ENCODE measurements around the gene ADO. TPM values are rescaled to one million over a fixed set of nuclear protein-coding genes. Genes with fewer than 3 reads are reported as not detected.
"Not testable (repeated sequence)": the region's sequence is repeated elsewhere in the genome, so short reads cannot be mapped to it uniquely, and the experiment has no call there.

ADO gene
- total and polyA plus RNA-seq, 10 donors, result 9.0 to 21.2 (median 18.2) TPM

DNA sequence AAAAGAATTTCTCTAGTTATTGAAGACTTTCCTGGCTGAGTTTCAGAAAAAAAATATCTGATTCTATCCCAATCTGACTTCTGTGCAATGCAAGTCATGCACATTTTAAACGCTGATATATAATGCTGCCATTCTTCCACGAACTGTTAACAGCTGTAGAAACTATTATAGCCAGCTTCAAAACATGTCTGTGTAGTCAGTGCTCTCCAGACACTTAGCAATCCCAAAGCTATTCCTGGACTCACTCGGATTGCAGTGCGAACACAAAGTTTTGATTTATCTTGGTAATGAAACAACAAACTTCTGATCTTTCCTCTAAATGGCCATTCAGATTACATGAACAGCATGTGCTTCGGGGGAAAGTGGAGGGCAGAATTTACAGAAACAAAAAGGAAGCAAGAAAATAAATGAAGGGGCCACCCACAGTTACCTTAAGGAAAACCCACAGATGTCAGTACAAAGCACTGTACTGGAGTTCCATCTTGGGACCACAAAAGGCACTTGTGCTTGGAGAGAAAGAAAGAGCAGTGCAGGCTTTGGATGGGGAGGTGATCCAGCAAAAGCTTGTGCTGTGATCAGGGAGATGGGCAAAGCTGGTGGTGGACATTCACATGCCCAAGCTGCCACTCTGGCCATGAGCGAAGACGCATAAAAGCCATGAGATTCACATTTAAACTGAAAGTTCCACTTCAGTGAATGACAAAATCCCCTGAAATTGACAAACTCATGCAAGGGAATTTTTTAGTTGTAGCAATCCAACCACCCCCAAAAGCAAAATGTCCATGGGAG is 32.1 kb upstream of the ADO start:
- Histone ChIP-seq H3K36me3 (no peaks in the 10 kb centered on the region), H3K9me3 (no peaks in the 10 kb centered on the region)
- 63 to 89% (median 70%) methylated on average over 7 of the region's 7 CpGs for WGBS, 5 donors

GRCh38 chr10:62778125-62778524 is 26.4 kb upstream of the ADO start:
- no peak for TF ChIP-seq POLR2A (IDR thresholded peaks at IDR 0.05)
- TF ChIP-seq, protein P1, sequence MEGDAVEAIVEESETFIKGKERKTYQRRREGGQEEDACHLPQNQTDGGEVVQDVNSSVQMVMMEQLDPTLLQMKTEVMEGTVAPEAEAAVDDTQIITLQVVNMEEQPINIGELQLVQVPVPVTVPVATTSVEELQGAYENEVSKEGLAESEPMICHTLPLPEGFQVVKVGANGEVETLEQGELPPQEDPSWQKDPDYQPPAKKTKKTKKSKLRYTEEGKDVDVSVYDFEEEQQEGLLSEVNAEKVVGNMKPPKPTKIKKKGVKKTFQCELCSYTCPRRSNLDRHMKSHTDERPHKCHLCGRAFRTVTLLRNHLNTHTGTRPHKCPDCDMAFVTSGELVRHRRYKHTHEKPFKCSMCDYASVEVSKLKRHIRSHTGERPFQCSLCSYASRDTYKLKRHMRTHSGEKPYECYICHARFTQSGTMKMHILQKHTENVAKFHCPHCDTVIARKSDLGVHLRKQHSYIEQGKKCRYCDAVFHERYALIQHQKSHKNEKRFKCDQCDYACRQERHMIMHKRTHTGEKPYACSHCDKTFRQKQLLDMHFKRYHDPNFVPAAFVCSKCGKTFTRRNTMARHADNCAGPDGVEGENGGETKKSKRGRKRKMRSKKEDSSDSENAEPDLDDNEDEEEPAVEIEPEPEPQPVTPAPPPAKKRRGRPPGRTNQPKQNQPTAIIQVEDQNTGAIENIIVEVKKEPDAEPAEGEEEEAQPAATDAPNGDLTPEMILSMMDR (IDR thresholded peaks at IDR 0.05 in 8 of 11, conservative IDR thresholded peaks at IDR 0.05 in 3 of 11), result no peak
- TF ChIP-seq POLR2AphosphoS5 (IDR thresholded peaks at IDR 0.05), result no peak
- WGBS, 5 donors, result 93 to 95% (median 93%) methylated on average over 2 of the region's 2 CpGs
- intact Hi-C loops (cut with DNase I; ENCODE audit: low total_unique reads), result no loop called here
- H3K27ac ChIP-seq, result no peak overlapping the region
- DNase-seq, result no peak
- H3K4me3 ChIP-seq, result no peak overlapping the region
- no peaks in the 10 kb centered on the region for H3K9me3 ChIP-seq
- peaks cover 10 to 20% (median 15%) of the 10 kb centered on the region in 6 donors for H3K4me1 ChIP-seq
- no peaks in the 10 kb centered on the region for H3K27me3 ChIP-seq (replicated peaks in 1 of 7)
- no peaks in the 10 kb centered on the region for H3K36me3 ChIP-seq

More for the DNA sequence above, 32.1 kb upstream of the ADO start:
- intact Hi-C loops (cut with DNase I; ENCODE audit: low total_unique reads), result no loop called here
- H3K27me3 ChIP-seq (replicated peaks in 1 of 7), result no peaks in the 10 kb centered on the region
- H3K4me1 ChIP-seq, result no peaks in the 10 kb centered on the region
- DNase-seq, result no peak
- TF ChIP-seq POLR2A (IDR thresholded peaks at IDR 0.05) (no peak), POLR2AphosphoS5 (IDR thresholded peaks at IDR 0.05) (no peak)
- TF ChIP-seq, protein P1 (IDR thresholded peaks at IDR 0.05 in 8 of 11, conservative IDR thresholded peaks at IDR 0.05 in 3 of 11), result no peak
- no peak overlapping the region for H3K4me3 ChIP-seq
- H3K27ac ChIP-seq, result no peak overlapping the region

DNA sequence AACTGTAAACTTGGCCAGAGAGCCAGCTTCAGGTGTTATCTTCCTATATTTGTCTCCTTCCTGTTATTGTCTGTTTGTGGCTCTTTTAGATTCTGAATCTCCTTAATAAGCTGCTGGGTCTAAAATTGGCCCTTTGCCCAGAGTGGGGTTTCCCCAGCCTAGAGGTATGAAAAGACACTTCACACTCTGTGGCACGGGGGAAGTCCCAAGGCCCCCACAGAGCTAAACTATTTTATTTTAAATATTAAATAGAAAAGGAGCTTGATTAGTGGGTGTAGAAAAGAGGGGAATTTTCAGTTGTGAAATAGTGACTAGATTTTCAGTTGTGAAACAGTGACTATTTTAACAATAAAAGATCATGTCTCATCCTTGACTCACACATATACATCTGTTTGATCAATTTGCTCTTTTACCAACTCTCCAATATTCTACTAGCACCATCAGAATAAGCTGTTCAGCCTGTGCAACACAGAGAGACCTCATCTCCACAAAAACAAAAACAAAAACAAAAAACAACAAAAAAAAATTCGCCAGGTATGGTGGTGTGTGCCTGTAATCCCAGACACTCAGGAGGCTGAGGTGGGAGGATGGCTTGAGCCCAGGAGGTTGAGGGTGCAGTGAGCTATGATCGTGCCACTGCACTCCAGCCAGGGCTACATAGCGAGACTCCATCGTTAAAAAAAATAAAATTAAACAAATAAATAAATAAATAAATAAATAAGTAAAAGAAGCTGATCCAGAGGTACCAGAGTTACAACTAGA is 24.9 kb upstream of the ADO start:
- 73 to 75% (median 74%) methylated on average over 5 of the region's 5 CpGs for WGBS, 5 donors
- peaks cover 0 to 8% (median 0%) of the 10 kb centered on the region in 8 donors for H3K9me3 ChIP-seq
- no peak overlapping the region for H3K4me3 ChIP-seq
- no peak for TF ChIP-seq POLR2AphosphoS5 (IDR thresholded peaks at IDR 0.05)
- TF ChIP-seq, protein P1 (IDR thresholded peaks at IDR 0.05 in 8 of 11, conservative IDR thresholded peaks at IDR 0.05 in 3 of 11), result no peak
- no peak for TF ChIP-seq POLR2A (IDR thresholded peaks at IDR 0.05)
- H3K4me1 ChIP-seq, result peaks cover 10 to 20% (median 15%) of the 10 kb centered on the region in 6 donors
- H3K36me3 ChIP-seq, result no peaks in the 10 kb centered on the region
- DNase-seq, result peak; percentile 81
- H3K27me3 ChIP-seq (replicated peaks in 1 of 7), result no peaks in the 10 kb centered on the region
- H3K27ac ChIP-seq, result no peak overlapping the region
- intact Hi-C loops (cut with DNase I; ENCODE audit: low total_unique reads), result no loop called here

- H3K9me3 ChIP-seq, result peaks cover 0 to 24% (median 11%) of the 10 kb centered on the region in 8 donors
- H3K4me3 ChIP-seq; DNase-seq; H3K27ac ChIP-seq; H3K4me1 ChIP-seq; intact Hi-C loops (cut with DNase I; ENCODE audit: low total_unique reads); H3K36me3 ChIP-seq; H3K27me3 ChIP-seq (replicated peaks in 1 of 7): not testable (repeated sequence)
- 88 to 98% (median 95%) methylated on average over 3 of the region's 3 CpGs for WGBS, 5 donors
These were observed 20.0 kb upstream of the ADO start for GRCh38 chr10:62784537-62784936.

DNA sequence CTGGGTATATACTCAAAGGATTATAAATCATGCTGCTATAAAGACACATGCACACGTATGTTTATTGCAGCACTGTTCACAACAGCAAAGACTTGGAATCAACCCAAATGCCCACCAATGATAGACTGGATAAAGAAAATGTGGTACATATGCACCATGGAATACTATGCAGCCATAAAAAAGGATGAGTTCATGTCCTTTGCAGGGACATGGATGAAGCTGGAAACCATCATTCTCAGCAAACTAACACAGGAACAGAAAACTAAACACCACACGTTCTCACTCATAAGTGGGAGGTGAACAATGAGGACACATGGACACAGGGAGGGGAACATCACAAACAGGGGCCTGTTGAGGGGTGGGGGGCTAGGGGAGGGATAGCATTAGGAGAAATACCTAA is 16.2 kb upstream of the ADO start:
- DNase-seq; H3K4me3 ChIP-seq; H3K36me3 ChIP-seq; intact Hi-C loops (cut with DNase I; ENCODE audit: low total_unique reads); H3K27me3 ChIP-seq (replicated peaks in 1 of 7); H3K27ac ChIP-seq; H3K4me1 ChIP-seq: not testable (repeated sequence)
- peaks cover 0 to 24% (median 11%) of the 10 kb centered on the region in 8 donors for H3K9me3 ChIP-seq
- WGBS, 5 donors, result 85 to 97% (median 92%) methylated on average over 2 of the region's 2 CpGs
